Ascending aorta (tissue), 2 donors: ENCODE measurements around the gene SERP2. TPM values are rescaled to one million over a fixed set of nuclear protein-coding genes. Genes with fewer than 3 reads are reported as not detected.

Experiments
- DNase-seq, 2 donors: peaks; one replicate each; pipeline ENCODE4 v3.0.0-alpha.2; 2019; ENCODE audit warnings: low spot score in 2 of 2
- H3K27ac ChIP-seq, 2 donors: fragments of 200-600 bp; sonication (generic); one replicate each; pipeline ENCODE4 v1.5.1; 2016 to 2017; ENCODE audit warnings: mild to moderate bottlenecking in 1 of 2
- H3K27me3 ChIP-seq: fragments of 200-600 bp; sonication (generic); one replicate; pipeline ENCODE4 v1.5.1; 2017
- H3K36me3 ChIP-seq, 2 donors: fragments of 200-600 bp; sonication (generic); one replicate each; pipeline ENCODE4 v1.5.1; 2016
- H3K4me1 ChIP-seq, 2 donors: fragments of 200-600 bp; sonication (generic); one replicate each; pipeline ENCODE4 v1.5.1; 2016 to 2017; ENCODE audit warnings: mild to moderate bottlenecking in 1 of 2
- H3K4me3 ChIP-seq, 2 donors: fragments of 200-600 bp; sonication (generic); one replicate each; pipeline ENCODE4 v1.5.1; 2016 to 2017; ENCODE audit warnings: mild to moderate bottlenecking in 1 of 2
- H3K9me3 ChIP-seq, 2 donors: fragments of 200-600 bp; sonication (generic); one replicate each; pipeline ENCODE4 v1.5.1; 2016
- intact Hi-C: fragments of 100-400 bp; cut with DNase I; formaldehyde crosslinking; loops from one replicate; pipeline ENCODE4 v1.15.1; 2023
- total RNA-seq: library from RNA; depleted of rRNA; stranded (reverse); fragments of >200 nt; gene quantifications from one replicate; pipeline ENCODE4 v1.1.0, GENCODE V29; 2016
- TF ChIP-seq, protein P1 (sequence below), 3 experiments: fragments of 200-600 bp in 2 of 3; fragments of 450-650 bp in 1 of 3; sonication (generic) in 2 of 3; IDR thresholded peaks; one replicate each; pipeline ENCODE4 v1.5.1; 2016 to 2019; ENCODE audit warnings: antibody characterized with exemption in 3 of 3, mild to moderate bottlenecking in 1 of 3, moderate library complexity in 1 of 3

Gene SERP2
- total RNA-seq, 1 donor from 2014 or later, result 0.85 TPM

DNA sequence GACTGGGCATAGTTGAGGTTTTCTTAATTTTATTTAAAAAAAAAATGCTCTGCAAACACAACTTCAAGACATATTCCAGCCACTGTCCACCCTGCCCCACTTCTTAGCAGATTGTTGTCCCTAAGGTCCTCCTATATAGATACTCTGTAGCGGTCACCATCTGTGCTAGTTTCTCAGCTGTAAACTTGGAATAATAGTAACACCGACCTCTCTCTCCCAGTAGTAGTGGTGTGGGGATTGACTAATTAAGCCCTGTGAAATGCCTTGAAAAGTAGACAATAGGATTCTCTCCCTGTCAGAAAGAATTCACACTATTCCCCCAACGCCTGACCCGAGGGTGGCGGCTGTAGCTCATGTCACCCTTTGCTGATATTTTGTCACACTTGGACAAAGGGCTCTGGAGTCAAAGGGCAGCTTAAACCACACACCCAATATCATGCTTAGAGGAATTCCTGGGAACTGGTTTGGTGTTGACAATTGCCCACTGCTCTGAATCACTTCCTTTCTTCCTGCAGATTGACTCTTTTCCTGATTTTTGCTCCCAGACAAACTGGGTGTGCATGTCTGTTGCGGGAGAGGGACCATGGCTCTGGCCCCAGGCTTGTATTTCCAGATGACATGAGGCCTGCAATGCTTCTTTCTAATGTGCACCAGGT, 9.2 kb upstream of the SERP2 start:
- no peaks in the 10 kb centered on the region for H3K9me3 ChIP-seq
- H3K4me1 ChIP-seq, result peaks cover 0 to 8% of the 10 kb centered on the region in 2 donors
- H3K4me3 ChIP-seq, result no peak overlapping the region
- TF ChIP-seq, protein P1, sequence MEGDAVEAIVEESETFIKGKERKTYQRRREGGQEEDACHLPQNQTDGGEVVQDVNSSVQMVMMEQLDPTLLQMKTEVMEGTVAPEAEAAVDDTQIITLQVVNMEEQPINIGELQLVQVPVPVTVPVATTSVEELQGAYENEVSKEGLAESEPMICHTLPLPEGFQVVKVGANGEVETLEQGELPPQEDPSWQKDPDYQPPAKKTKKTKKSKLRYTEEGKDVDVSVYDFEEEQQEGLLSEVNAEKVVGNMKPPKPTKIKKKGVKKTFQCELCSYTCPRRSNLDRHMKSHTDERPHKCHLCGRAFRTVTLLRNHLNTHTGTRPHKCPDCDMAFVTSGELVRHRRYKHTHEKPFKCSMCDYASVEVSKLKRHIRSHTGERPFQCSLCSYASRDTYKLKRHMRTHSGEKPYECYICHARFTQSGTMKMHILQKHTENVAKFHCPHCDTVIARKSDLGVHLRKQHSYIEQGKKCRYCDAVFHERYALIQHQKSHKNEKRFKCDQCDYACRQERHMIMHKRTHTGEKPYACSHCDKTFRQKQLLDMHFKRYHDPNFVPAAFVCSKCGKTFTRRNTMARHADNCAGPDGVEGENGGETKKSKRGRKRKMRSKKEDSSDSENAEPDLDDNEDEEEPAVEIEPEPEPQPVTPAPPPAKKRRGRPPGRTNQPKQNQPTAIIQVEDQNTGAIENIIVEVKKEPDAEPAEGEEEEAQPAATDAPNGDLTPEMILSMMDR (IDR thresholded peaks at IDR 0.05), result no peak
- intact Hi-C loops, result loop anchor here (5.0 kb wide), 2 partner anchors 57 to 142 kb away; no protein-coding TSS in a partner anchor
- no peaks in the 10 kb centered on the region for H3K36me3 ChIP-seq
- no peak overlapping the region for H3K27ac ChIP-seq
- H3K27me3 ChIP-seq, result no peaks in the 10 kb centered on the region
- DNase-seq, result no peak

DNA sequence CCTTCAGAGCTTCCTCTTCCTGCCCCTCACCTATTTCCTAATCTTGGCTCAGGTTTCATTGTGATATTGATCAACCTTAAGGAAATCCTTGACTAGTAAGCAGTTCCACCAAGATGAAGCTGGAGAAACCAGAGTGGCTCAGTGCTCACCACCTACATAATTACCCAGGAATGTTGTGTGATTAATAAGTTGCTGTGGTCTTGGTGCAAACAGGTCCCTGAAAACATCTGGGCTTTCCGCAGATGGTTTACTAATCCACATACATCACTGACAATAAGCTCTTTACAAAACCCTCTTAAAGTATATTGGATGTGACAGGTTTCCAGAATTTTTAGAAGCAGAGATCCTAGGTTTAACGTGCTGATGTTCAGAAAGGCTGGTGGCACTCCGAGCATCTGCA, 8.6 kb upstream of the SERP2 start:
- no peak overlapping the region for H3K4me3 ChIP-seq
- H3K27ac ChIP-seq, result no peak overlapping the region
- no peaks in the 10 kb centered on the region for H3K27me3 ChIP-seq
- H3K36me3 ChIP-seq, result no peaks in the 10 kb centered on the region
- intact Hi-C loops, result no loop called here
- no peaks in the 10 kb centered on the region for H3K9me3 ChIP-seq
- DNase-seq, result no peak
- H3K4me1 ChIP-seq, result peaks cover 0 to 8% of the 10 kb centered on the region in 2 donors
- TF ChIP-seq, protein P1 (IDR thresholded peaks at IDR 0.05), result no peak

DNA sequence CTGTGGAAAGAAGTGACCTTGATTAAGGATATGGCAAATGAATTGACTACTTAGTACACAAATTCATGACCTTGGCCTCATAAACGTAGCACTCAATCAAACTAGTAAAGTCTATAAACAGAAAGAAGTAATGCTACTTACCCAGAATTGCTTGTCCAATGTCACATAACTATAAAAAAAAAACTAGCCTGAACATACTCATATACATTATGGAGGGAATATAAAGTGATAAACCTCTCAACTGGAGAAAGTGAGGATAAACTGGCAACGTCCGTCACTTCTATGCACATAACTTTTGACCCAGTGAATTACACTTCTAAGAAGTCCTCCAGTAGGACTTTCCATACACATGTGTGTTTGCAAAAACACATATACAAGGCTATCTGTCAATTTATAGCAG, 7.7 kb upstream of the SERP2 start:
- intact Hi-C loops, result no loop called here
- Histone ChIP-seq H3K4me1 (peaks cover 0 to 8% of the 10 kb centered on the region in 2 donors), H3K36me3 (no peaks in the 10 kb centered on the region), H3K4me3 (no peak overlapping the region), H3K27ac (no peak overlapping the region), H3K9me3 (no peaks in the 10 kb centered on the region), H3K27me3 (no peaks in the 10 kb centered on the region)
- no peak for DNase-seq
- TF ChIP-seq, protein P1 (IDR thresholded peaks at IDR 0.05), result no peak

DNA sequence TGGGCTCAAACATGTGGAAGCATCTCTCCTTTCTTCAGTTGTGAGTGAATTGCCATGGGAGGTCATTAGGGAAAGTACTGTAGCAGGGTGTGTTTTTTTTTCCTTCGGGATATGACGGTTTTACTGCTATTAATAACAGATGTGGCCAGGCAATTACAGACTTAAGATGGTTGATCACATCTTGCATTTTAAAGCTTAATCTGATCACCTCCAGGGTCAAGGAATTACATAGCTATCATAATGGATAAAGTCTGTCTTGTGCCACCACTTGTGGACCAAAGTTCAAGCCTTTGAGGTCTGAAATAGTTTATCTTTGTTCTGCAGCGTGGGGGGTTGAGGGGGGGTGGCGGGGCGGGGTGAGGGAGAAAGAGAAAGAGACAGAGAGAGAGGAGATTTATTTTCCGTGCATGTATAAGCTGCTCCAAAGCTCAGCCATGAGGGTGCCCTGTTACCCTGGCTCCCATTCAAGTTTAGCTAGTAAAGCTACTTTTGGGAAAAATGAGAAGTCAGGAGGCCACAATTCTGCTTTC, 5.5 kb upstream of the SERP2 start:
- TF ChIP-seq, protein P1 (IDR thresholded peaks at IDR 0.05), result no peak
- Histone ChIP-seq H3K36me3 (no peaks in the 10 kb centered on the region), H3K9me3 (no peaks in the 10 kb centered on the region), H3K4me3 (no peak overlapping the region), H3K27me3 (no peaks in the 10 kb centered on the region), H3K27ac (no peak overlapping the region), H3K4me1 (peaks cover 0 to 9% of the 10 kb centered on the region in 2 donors)
- intact Hi-C loops, result no loop called here
- no peak for DNase-seq

DNA sequence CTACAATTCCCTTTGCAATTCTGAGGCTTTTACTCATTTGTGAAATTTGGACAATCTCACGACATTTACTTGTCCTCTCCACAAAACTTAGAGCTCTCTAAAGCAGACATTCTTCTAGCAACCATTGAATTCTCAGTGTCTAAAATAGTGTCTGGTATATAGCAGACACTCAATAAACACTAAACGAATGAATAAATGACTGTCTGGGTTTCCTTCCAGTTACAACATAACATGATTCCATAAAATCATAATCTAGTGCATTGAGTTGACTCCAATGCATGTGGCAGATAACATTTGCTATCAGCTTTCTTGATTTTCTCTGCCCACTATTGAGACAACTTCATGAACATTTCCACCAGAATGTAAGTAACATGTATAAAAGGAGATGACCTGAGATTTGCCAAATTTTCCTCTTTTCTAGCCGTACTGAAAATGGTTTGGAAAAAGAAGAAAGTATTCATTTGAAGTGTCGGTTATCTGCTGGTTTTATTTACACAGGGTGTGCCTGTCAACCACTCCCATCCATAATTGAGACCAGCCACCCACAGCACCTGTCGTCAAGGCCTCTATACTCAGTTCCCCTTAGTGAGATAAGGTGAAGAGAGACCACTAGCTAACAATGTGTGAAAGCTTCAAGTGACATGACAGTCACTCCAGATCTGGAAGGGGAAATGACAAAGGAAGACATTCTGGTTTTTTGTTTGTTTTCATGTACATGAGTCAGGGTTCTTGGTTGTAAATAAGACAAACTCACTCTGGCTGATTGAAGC, 4.8 kb upstream of the SERP2 start:
- Histone ChIP-seq H3K27me3 (no peaks in the 10 kb centered on the region), H3K4me3 (no peak overlapping the region), H3K36me3 (no peaks in the 10 kb centered on the region), H3K4me1 (peaks cover 0 to 9% of the 10 kb centered on the region in 2 donors), H3K9me3 (no peaks in the 10 kb centered on the region), H3K27ac (no peak overlapping the region)
- DNase-seq, result no peak
- TF ChIP-seq, protein P1 (IDR thresholded peaks at IDR 0.05), result no peak
- intact Hi-C loops, result no loop called here
